Posterior cingulate gyrus (tissue), 11 donors: ENCODE results near the gene BBIP1.

Source experiments
- DNase-seq, 10 donors: peaks; one replicate each; pipeline versions ENCODE4 v3.0.0 to v3.0.0-alpha.2; 2020 to 2021; ENCODE audit warnings: mixed read lengths in 3 of 10
- intact Hi-C: fragments of 100-400 bp; cut with DNase I; formaldehyde crosslinking; loops from one replicate; pipeline ENCODE4 v1.15.1; 2023

Gene BBIP1

DNA sequence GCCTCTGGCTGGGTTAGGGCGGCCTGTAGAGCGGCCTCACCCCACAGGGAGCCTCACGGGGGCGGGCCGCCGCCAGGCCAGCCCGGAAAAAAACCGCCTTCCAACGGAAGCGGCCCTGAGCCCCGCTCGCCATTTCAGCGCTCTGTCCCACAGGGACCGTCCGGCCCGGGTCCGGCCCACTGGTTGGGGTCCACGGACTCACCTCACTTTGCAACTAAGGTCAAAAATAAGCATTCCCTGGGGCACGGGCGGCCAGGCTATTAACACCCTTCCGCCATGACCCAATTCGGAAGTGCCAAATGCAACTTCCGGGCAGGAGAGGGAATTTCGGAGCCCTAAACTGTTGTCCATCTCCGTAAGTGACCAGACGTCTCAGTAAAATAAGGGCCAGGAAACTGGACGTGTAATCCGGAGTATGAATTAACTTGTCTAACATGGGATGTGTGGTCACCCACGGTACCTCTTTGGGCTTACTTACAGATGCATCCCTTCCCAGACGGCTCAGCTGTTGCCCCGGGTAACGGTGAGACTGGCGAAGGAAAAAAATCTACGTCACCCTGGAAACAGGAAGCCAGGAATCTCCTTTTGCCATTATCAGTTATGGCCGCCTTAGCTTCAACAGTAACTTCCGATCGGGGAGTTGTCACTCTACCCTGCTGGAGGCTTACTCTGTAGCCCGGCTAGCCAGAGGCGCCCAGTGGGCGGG lies at the start of gene BBIP1:
Gene BBIP1, minus strand, starts transcription at position 538 of the 706 bp plus-strand sequence. CDS start 1,023 bp downstream, outside the sequence.
- peak in 2 of 10 donors; percentile 78 to 81 for DNase-seq
- intact Hi-C loops, result loop anchor here (1.0 to 2.0 kb wide), 2 partner anchors 24 to 44 kb away; no protein-coding TSS in a partner anchor

- intact Hi-C loops, result no loop called here
- no peak for DNase-seq
Observed at GRCh38 chr10:110967645-110968044, 48.7 kb upstream of the BBIP1 start.

DNA sequence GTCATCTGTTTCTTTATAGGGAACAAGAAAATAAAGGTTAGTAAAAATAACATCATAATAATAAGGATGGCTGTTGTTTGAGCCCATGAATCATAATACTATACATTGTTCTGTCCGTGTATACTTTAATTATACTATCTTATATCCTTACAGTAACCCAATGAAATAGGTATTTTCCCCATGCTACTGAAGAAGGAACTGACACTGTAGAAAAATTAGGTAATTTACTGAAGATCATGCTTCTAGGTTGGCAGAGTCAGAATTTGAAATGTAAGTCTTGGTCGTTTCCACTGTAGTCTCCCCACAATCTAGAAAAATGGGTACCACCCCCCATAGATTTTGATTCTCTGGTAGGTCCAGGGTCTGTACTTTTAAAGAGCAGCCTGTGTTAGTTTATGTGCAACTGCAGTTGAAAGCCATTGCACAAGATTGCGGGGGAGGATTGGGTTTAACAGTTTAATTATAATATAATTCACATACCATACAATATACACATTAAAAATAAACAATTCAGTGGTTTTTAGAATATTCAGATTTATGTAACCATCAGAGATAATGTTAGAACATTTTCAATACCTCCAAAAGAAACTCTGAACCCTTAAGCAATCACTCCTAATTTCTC lies 48.1 kb upstream of the BBIP1 start:
- intact Hi-C loops, result no loop called here
- no peak for DNase-seq

- intact Hi-C loops, result no loop called here
- no peak for DNase-seq
Observed at GRCh38 chr10:110966146-110966545, 47.2 kb upstream of the BBIP1 start.

DNA sequence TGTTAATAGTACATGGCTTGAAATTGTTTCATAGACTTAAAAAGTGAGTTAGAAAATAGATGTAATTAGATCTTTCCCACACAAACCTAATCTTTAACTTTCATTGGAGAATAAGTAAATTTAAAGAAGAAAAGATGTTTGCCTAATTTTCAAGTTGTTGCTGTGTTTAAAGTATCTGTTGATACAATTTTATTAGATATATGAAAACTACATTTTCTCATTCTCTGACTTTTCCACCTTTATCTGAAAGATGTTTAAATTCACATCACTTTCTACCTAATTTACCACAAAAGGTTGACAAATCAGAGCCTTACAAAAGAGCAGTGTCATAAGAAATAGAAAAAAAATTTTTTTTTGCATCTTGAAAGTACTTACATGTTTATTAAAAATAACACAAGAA lies 46.2 kb upstream of the BBIP1 start:
- no peak for DNase-seq
- intact Hi-C loops, result no loop called here

DNA sequence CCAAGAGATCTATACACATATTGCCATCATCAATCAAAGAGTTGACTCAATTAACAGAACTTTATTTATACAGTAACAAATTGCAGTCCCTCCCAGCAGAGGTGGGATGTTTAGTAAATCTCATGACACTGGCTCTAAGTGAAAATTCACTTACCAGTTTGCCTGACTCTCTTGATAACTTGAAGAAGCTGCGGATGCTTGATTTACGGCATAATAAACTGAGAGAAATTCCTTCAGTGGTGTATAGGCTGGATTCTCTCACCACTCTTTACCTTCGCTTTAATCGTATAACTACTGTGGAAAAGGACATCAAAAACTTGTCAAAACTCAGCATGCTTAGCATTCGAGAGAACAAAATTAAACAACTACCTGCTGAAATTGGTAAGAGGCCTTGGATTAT lies 45.7 kb upstream of the BBIP1 start:
- intact Hi-C loops, result no loop called here
- DNase-seq, result no peak

DNA sequence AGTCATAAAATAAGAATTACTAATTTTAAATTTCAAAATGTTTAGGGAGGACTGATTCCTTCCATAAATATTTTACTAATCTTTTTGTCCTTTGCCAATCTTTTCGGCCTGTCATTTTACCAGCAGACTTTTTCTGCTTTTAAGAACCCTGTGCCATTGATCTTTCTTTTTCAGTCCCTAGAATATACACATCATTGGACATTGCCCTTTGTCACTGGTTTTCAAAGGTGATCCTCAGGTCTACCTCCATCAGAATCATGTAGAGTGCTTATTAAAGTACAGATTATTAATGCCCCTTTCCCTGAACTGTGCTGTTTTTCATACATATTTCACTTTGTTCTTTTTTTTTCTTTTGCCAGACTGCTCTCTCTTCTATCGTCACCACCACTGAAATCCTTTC lies 44.2 kb upstream of the BBIP1 start:
- intact Hi-C loops, result no loop called here
- no peak for DNase-seq

DNA sequence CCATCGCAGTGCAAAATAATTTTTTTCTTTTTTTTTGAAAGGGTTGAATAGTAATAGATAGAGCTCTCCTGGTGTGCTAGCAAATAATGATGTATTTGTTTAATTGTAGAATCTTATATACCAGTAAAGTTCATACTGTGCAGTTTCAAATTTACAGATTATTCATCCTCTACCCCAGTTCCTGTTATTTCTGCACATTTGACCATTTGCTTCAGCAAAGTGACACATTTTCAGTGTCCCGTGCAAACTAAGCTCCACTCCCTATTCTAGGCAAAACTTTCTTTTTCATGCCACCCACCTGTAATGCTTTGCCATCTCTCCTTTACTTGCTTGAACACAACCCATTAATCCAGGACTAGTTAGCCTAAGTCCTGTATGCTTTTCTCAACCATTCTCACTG lies 43.5 kb upstream of the BBIP1 start:
- intact Hi-C loops, result no loop called here
- no peak for DNase-seq

GRCh38 chr10:110960333-110960712 lies 41.3 kb upstream of the BBIP1 start:
- intact Hi-C loops, result no loop called here
- no peak for DNase-seq

- DNase-seq, result no peak
- intact Hi-C loops, result no loop called here
Observed at GRCh38 chr10:110959379-110960332, 40.7 kb upstream of the BBIP1 start.

DNA sequence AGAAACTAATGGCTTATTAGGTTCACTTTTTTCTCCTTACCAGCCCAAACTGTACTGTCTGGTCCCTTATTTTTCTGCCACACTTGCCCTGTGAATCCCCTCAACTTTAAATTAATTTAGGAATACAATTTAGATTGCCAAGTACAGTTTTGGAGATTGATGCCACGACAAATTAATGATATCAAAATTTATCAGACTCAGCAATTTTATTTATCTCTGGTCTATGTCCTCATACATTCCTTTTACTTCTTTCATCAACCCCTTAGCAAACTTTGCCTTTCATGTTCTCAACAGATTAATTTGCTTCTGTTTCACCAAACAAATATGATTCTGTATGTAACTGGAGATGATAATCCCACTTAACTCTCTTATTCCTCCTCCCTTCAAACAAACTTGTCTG lies 38.6 kb upstream of the BBIP1 start:
- DNase-seq, result no peak
- intact Hi-C loops, result no loop called here

GRCh38 chr10:110951381-110951780 lies 32.4 kb upstream of the BBIP1 start:
- no peak for DNase-seq
- intact Hi-C loops, result no loop called here

GRCh38 chr10:110947061-110947595 lies 28.1 kb upstream of the BBIP1 start:
- DNase-seq, result no peak
- intact Hi-C loops, result no loop called here

- DNase-seq, result no peak
- intact Hi-C loops, result no loop called here
Observed at GRCh38 chr10:110946496-110946895, 27.5 kb upstream of the BBIP1 start.

DNA sequence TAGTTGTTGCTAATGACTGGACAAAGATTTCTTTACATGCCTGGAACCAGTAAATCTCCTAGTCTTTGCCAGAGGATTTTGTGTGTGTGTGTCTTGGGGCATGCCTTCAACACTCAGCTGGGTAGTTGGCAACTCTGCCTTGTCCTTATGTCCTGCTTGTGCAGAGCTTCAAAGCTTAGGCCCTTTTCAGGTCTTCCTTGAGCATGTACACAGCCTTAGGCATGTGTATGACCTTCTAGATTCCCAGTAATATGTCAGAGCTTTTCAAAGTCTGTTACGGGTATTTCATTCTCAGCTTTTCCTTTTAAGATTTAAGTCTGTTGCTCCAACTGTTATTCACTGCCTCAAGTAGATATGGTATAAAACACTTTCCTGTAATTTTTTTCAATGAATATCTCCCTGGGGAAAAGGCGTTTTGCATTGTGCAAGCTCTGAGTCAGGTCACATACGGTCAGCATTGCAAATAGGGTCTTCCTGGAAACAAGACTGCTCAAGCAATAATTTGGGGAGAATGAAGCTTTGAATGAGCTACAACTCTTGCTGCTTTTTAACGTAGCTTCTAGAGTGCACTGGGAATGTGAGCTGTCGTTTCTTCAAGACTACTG lies 25.9 kb upstream of the BBIP1 start:
- DNase-seq, result no peak
- intact Hi-C loops, result no loop called here

- no peak for DNase-seq
- intact Hi-C loops, result no loop called here
Observed at GRCh38 chr10:110939419-110939818, 20.4 kb upstream of the BBIP1 start.

GRCh38 chr10:110936757-110937156 lies 17.8 kb upstream of the BBIP1 start:
- intact Hi-C loops, result no loop called here
- peak in 2 of 10 donors; percentile 45 to 63 for DNase-seq

GRCh38 chr10:110932505-110933180 lies 13.7 kb upstream of the BBIP1 start:
- DNase-seq, result no peak
- intact Hi-C loops, result no loop called here

DNA sequence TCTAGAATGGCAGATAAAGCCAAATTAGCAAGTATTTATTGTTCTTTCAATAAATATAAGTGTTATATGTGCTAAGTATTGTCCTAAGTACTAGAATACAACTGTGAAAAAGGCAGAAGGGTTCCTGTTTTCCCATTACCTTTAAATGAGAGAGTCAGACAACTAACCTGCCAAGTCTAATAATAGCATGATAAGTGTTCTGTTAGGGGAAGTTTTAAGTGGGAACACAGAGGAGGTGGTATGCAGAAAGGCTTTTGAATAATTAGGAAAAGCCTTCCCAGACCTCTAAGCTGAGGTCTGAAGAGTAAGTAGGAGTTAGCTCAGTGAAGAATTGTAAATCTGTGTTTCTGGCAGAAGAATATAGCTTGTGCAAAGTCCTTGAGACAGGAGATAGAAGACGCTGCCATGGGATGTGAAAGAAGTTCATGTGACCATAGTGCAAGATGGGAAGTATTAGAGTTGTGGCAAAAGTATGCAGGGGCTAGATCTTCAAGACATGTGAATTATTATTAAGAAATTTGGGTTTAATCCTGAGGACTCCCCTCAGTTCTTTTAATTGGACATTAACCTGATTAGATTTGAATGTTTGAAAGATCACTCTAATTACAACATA lies 12.9 kb upstream of the BBIP1 start:
- intact Hi-C loops, result no loop called here
- no peak for DNase-seq

DNA sequence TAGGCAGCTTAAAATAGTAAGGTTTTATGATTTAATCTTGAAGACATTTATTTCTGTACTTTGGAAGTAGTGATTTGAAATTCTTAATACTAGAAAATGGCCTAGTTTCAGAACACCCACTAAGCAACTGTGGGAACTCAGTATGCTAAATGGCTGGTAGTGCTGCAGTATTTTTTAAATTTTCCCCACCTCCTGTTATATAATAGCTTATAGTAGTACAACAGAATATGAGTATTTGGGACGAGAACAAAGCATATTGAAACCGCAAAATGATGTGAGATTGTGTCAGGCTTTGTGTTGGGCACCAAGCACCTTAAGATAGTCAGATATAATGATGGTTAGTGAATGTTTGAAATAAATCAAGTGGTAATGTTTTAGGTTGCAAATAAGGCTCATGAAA lies 8.5 kb upstream of the BBIP1 start:
- intact Hi-C loops, result no loop called here
- no peak for DNase-seq
